Suprapubic skin (tissue), 4 donors: Measurements from ENCODE around the gene SEZ6L. TPM values are rescaled to one million over a fixed set of nuclear protein-coding genes. Genes with fewer than 3 reads are reported as not detected.

Experiments used
- DNase-seq, 2 donors: peaks; one replicate each; pipeline ENCODE4 v3.0.0-alpha.2; 2019; ENCODE audit warnings: low spot score in 2 of 2
- H3K27ac ChIP-seq: fragments of 200-600 bp; sonication (generic); one replicate; pipeline ENCODE4 v1.5.1; 2019
- H3K27me3 ChIP-seq: fragments of 200-600 bp; sonication (generic); one replicate; pipeline ENCODE4 v1.5.1; 2019
- H3K36me3 ChIP-seq: fragments of 200-600 bp; sonication (generic); one replicate; pipeline ENCODE4 v1.5.1; 2019
- H3K4me1 ChIP-seq: fragments of 200-600 bp; sonication (generic); one replicate; pipeline ENCODE4 v1.5.1; 2019
- H3K4me3 ChIP-seq: fragments of 200-600 bp; sonication (generic); one replicate; pipeline ENCODE4 v1.5.1; 2019; ENCODE audit warnings: mild to moderate bottlenecking
- H3K9me3 ChIP-seq: fragments of 200-600 bp; sonication (generic); one replicate; pipeline ENCODE4 v1.5.1; 2019
- EP300 ChIP-seq: sonication (generic); formaldehyde crosslinking; IDR thresholded peaks from one replicate; pipeline ENCODE4 v1.6.1; 2017; ENCODE audit warnings: antibody characterized with exemption
- POLR2A ChIP-seq, 2 donors: fragments of 450-650 bp; IDR thresholded peaks; one replicate each; pipeline ENCODE4 v1.6.1; 2017; ENCODE audit warnings: antibody characterized with exemption in 2 of 2, mild to moderate bottlenecking in 2 of 2, moderate library complexity in 2 of 2
- POLR2AphosphoS5 ChIP-seq, 3 donors: sonication (generic); formaldehyde crosslinking; IDR thresholded peaks; one replicate each; pipeline ENCODE4 v1.6.1; 2017; ENCODE audit warnings: antibody characterized with exemption in 3 of 3
- WGBS: methylation state at CpG from one replicate; pipeline ENCODE4 v1.1.5; 2018; 5-methylcytosine and 5-hydroxymethylcytosine counted together
- total RNA-seq, 4 donors: library from RNA; depleted of rRNA; stranded (reverse); fragments of >200 nt; gene quantifications; one replicate each; pipeline ENCODE4 v1.1.0, GENCODE V29; 2016
- TF ChIP-seq, protein P1 (sequence below), 2 donors: fragments of 200-600 bp in 1 of 2; fragments of 450-650 bp in 1 of 2; sonication (generic) in 1 of 2; IDR thresholded peaks; one replicate each; pipeline ENCODE4 v1.5.1; 2016 to 2019; ENCODE audit warnings: antibody characterized with exemption in 2 of 2, mild to moderate bottlenecking in 1 of 2, moderate library complexity in 1 of 2

Gene SEZ6L
- total RNA-seq, 4 donors from 2014 or later: 0.24 to 2.2 (median 0.89) TPM

DNA sequence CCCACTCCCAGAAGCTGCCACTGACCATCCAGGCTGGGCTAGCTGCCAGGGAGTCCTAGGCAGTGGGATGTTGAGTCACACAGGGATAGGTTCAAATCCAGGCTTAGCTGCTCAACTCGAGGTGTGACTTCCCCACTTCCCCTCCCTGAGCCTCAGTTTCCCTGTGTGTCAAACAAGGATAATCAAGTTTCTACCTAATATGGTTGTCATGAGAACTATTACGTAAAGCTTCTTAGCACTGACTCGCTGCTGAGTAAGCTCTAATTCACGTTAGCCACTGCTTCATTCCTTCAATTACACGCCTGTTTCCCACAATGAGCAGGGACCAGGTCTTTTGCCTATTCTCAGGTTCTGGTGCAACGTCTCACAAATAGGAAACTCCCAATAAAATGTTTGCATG lies 67.7 kb downstream of the SEZ6L start:
- TF ChIP-seq, protein P1, sequence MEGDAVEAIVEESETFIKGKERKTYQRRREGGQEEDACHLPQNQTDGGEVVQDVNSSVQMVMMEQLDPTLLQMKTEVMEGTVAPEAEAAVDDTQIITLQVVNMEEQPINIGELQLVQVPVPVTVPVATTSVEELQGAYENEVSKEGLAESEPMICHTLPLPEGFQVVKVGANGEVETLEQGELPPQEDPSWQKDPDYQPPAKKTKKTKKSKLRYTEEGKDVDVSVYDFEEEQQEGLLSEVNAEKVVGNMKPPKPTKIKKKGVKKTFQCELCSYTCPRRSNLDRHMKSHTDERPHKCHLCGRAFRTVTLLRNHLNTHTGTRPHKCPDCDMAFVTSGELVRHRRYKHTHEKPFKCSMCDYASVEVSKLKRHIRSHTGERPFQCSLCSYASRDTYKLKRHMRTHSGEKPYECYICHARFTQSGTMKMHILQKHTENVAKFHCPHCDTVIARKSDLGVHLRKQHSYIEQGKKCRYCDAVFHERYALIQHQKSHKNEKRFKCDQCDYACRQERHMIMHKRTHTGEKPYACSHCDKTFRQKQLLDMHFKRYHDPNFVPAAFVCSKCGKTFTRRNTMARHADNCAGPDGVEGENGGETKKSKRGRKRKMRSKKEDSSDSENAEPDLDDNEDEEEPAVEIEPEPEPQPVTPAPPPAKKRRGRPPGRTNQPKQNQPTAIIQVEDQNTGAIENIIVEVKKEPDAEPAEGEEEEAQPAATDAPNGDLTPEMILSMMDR (IDR thresholded peaks at IDR 0.05): no peak
- TF ChIP-seq POLR2AphosphoS5 (IDR thresholded peaks at IDR 0.05) (no peak), POLR2A (IDR thresholded peaks at IDR 0.05) (no peak), EP300 (no peak)
- no peak for DNase-seq
- H3K36me3 ChIP-seq: no peaks in the 10 kb centered on the region
- no peak overlapping the region for H3K4me3 ChIP-seq
- peaks cover 30% of the 10 kb centered on the region for H3K27me3 ChIP-seq
- no peaks in the 10 kb centered on the region for H3K4me1 ChIP-seq
- no peak overlapping the region for H3K27ac ChIP-seq
- no peaks in the 10 kb centered on the region for H3K9me3 ChIP-seq
- WGBS: 67% methylated on average over 6 of the region's 6 CpGs

DNA sequence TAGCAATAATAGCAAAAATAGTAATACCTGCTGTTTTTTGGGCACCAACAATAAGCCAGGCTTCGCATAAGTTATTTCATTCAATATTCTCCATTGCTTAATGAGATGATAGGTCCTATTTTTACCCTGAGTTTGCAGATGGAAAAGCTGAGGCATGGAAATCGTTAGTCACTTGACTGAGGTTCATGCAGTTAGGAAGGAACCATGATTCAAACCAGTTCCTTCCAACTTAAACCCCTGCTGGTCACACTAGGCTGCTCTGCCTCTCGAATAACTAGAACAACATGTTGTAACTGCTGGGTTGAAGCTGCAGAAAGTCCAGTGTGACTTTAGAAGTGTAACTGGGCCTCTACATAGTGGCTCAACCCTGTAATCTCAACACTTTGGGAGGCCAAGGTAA lies 69.3 kb downstream of the SEZ6L start:
- peaks cover 20% of the 10 kb centered on the region for H3K27me3 ChIP-seq
- H3K9me3 ChIP-seq: no peaks in the 10 kb centered on the region
- DNase-seq: no peak
- WGBS: 68% methylated on average over 3 of the region's 3 CpGs
- H3K4me1 ChIP-seq: no peaks in the 10 kb centered on the region
- no peak for TF ChIP-seq EP300
- TF ChIP-seq POLR2A (IDR thresholded peaks at IDR 0.05): no peak
- TF ChIP-seq POLR2AphosphoS5 (IDR thresholded peaks at IDR 0.05): no peak
- TF ChIP-seq, protein P1 (IDR thresholded peaks at IDR 0.05): no peak
- no peaks in the 10 kb centered on the region for H3K36me3 ChIP-seq
- H3K4me3 ChIP-seq: no peak overlapping the region
- no peak overlapping the region for H3K27ac ChIP-seq

DNA sequence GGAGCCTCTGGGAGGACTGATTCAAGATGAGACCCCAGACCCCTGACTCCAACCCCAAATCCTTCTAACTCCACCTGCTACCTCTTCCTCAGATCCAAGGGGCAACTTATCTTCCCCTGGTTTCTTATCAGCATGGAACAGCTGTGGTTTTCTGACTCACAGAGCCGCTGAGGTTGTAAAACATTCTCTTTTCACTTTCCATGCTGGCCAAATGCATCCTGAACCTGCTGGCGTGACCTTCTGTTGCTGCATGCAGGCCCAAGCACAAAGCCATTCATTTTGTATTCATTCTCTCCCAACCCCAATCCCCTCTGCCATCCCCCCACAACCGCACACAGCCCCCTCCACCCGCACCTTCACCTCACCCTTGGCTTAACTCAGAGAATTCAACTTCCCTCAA lies 70.3 kb downstream of the SEZ6L start:
- H3K36me3 ChIP-seq: no peaks in the 10 kb centered on the region
- WGBS: 70% methylated on average over 4 of the region's 4 CpGs
- H3K4me1 ChIP-seq: no peaks in the 10 kb centered on the region
- H3K9me3 ChIP-seq: no peaks in the 10 kb centered on the region
- peaks cover 16% of the 10 kb centered on the region for H3K27me3 ChIP-seq
- no peak overlapping the region for H3K4me3 ChIP-seq
- no peak overlapping the region for H3K27ac ChIP-seq
- TF ChIP-seq EP300 (no peak), POLR2AphosphoS5 (IDR thresholded peaks at IDR 0.05) (no peak), POLR2A (IDR thresholded peaks at IDR 0.05) (no peak)
- TF ChIP-seq, protein P1 (IDR thresholded peaks at IDR 0.05): no peak
- no peak for DNase-seq

DNA sequence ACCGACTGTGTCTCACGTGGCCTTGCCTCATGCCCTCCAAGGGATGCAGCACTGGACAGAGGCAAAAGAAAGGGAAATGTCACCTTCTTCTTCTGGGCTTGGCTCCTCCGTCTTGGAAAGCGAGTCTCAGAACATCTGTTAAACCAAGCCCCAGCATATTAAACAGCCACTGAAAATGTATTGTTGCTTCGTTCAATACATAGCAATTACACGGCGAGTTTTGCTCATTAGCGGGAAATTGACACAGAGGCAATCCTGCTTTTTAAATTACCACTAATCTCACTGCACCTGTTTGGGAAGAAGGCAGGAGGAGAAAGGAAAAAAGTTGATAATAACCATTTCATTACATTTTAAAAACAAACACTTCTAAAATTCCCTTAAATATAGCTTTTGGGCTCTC lies 72.1 kb downstream of the SEZ6L start:
- TF ChIP-seq, protein P1 (IDR thresholded peaks at IDR 0.05): no peak
- TF ChIP-seq POLR2A (IDR thresholded peaks at IDR 0.05) (no peak), POLR2AphosphoS5 (IDR thresholded peaks at IDR 0.05) (no peak)
- DNase-seq: no peak
- no peaks in the 10 kb centered on the region for H3K36me3 ChIP-seq
- H3K27me3 ChIP-seq: peaks cover 30% of the 10 kb centered on the region
- H3K27ac ChIP-seq: no peak overlapping the region
- WGBS: 79% methylated on average over 8 of the region's 8 CpGs
- no peak overlapping the region for H3K4me3 ChIP-seq
- H3K9me3 ChIP-seq: no peaks in the 10 kb centered on the region
- no peaks in the 10 kb centered on the region for H3K4me1 ChIP-seq

DNA sequence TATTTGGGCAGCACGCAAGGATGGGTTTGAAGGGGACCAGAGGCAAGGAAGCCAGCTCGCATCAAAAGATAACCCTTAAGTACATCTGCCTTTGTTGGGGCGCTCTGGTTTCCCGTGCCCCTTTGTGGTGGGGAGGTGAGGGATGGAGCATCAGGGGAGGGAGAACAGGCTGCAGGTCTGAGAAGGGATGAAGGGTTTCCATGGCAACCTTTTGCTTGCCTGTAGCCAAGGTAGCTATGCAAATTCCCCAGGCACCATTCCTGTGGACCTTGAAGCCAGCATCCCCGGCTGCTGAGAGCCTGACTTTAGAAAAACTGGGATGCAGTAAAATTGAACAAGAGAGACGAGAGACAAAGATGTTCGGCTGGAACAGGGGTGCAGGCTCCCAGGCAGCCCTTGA lies 75.7 kb downstream of the SEZ6L start:
- H3K27ac ChIP-seq: no peak overlapping the region

DNA sequence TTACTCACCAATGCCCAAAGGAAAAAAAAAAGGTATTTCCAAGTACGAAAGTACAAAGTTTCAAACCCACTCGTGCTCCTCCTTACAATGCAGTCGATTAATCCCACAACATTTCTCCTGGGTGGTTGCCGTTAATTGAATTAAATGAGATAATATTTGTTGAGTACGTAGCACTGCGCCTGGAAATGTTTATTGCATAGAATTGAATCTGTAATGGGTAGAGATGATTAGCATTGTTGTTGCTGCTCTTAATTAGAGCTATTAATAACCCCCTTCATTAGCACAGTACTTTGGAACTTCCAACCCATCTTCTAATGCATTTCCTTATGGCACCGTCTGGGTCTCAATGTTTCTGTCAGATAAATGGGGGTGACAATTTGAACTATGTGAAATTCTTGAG lies 77.3 kb downstream of the SEZ6L start:
- Histone ChIP-seq H3K4me3 (no peak overlapping the region), H3K9me3 (no peaks in the 10 kb centered on the region), H3K4me1 (no peaks in the 10 kb centered on the region), H3K36me3 (no peaks in the 10 kb centered on the region), H3K27ac (no peak overlapping the region), H3K27me3 (peaks cover 18% of the 10 kb centered on the region)
- no peak for DNase-seq
- TF ChIP-seq, protein P1 (IDR thresholded peaks at IDR 0.05): no peak
- no peak for TF ChIP-seq EP300
- no peak for TF ChIP-seq POLR2AphosphoS5 (IDR thresholded peaks at IDR 0.05)
- TF ChIP-seq POLR2A (IDR thresholded peaks at IDR 0.05): no peak
- WGBS: 84% methylated on average over 7 of the region's 7 CpGs

More for the DNA sequence above, 75.7 kb downstream of the SEZ6L start:
- Histone ChIP-seq H3K4me1 (no peaks in the 10 kb centered on the region), H3K4me3 (no peak overlapping the region), H3K36me3 (no peaks in the 10 kb centered on the region), H3K27me3 (peaks cover 25% of the 10 kb centered on the region), H3K9me3 (no peaks in the 10 kb centered on the region)
- no peak for DNase-seq
- WGBS: 43% methylated on average over 7 of the region's 7 CpGs
- TF ChIP-seq POLR2A (IDR thresholded peaks at IDR 0.05) (no peak), EP300 (no peak)
